HG03354 (cell line): ENCODE results near the gene SPATA16.
"Not testable (repeated sequence)": the region's sequence is repeated elsewhere in the genome, so short reads cannot be mapped to it uniquely, and the experiment has no call there.

Experiments
- ATAC-seq: cut with Tn5 transposase; IDR thresholded peaks from one replicate; pipeline ENCODE4 v1.9.1; 2021; ENCODE audit warnings: mild to moderate bottlenecking; ENCODE audit not compliant: unreplicated experiment, poor library complexity, severe bottlenecking

Gene SPATA16

GRCh38 chr3:172911142-172911541, 229.9 kb downstream of the SPATA16 start:
- ATAC-seq: no peak

- no peak for ATAC-seq
These were observed 232.2 kb downstream of the SPATA16 start for GRCh38 chr3:172908771-172909270.

GRCh38 chr3:172905451-172905850, 235.6 kb downstream of the SPATA16 start:
- no peak for ATAC-seq

GRCh38 chr3:172904711-172905373, 236.2 kb downstream of the SPATA16 start:
- no peak for ATAC-seq

- ATAC-seq: no peak
These were observed 237.3 kb downstream of the SPATA16 start for GRCh38 chr3:172903642-172904320.

DNA sequence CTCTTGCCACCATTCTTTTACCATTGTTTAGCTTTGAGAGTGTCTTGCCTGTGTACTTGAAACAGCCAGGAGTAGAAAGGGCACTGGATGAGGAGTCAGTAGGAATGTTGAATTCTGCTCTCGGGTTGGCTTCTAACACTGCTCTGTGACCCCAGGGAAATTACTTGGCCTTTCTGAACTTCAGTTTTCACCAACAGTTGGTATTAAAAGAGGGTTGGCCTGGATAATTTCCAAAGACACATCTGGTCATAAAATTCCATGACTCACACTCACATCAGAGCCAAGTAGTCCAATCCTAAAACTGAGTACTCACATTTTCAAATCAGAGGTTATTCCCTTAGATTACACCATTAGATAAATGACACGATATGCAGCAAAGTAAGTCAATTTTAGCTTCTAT, 248.9 kb downstream of the SPATA16 start:
- no peak for ATAC-seq

DNA sequence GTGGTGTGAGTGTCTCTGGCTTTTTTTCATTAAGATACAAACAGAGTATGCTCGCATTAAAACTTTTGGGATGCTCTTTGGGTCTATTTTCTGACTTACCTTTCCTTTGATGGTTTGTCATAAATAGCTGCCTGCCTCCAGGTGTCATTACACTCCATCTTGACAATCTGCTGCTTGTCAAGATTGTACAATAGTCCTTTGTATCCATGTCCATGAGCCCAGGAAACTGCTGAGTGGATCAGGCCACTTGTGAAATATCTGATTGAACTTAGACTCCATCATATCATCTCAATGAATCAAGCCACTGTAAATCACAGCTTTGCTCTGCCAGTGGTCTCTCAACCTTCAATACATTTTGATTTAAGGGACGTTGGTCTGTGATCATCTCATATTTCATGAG, 255.3 kb downstream of the SPATA16 start:
- no peak for ATAC-seq

- no peak for ATAC-seq
These were observed 258.5 kb downstream of the SPATA16 start for GRCh38 chr3:172882563-172882962.

DNA sequence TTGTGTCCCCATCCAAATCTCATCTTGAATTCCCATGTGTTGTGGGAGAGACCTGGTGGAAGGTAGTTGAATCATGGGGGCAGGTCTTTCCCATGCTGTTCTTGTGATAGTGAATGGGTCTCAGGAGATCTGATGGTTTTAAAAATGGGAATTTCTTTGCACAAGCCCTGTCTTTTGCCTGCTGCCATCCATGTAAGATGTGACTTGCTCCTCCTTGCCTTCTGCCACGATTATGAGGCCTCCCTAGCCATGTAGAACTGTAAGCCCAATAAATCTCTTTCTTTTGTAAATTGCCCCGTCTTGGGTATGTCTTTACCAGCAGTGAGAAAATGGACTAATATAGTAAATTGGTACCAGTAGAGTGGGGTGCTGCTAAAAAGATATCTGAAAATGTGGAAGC, 261.7 kb downstream of the SPATA16 start:
- ATAC-seq: not testable (repeated sequence)

DNA sequence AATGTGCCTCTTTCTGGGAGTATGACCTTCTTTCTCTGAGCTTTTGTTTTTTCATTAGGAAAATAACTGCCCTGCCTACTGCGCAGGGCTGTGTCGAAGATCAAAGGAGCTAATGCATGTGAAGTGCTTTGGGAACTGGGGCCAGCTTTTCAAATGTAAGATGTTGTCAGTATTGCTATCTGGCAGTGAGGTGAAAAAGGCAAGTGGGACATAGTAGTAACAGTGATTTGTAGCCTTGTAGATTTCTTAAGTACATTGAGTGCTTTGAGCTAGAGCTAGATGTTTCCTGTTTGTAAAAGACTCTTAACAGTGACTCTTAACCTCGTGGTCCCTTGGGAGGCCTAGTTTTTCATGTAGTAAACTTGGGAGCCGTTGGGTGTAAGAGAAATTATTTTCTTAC, 264.0 kb downstream of the SPATA16 start:
- no peak for ATAC-seq

GRCh38 chr3:172876297-172876696, 264.7 kb downstream of the SPATA16 start:
- no peak for ATAC-seq

DNA sequence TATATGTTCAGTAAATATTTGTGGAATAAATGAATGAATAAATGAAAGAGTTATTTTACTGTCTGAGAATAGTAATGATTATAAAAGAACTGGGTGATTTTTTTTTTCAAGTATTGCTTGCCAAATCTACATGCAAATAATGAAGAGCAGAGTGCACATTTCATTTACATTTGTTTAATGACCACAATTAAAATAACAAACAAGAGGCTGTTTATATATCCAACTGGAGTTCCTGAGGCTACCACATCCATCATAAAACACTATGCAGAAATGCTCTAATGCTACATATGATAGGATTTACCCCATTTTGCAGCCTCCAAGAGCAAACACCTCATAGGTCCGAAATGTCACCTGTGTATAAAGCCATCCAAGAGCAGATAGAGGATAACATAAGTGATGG, 266.0 kb downstream of the SPATA16 start:
- no peak for ATAC-seq

DNA sequence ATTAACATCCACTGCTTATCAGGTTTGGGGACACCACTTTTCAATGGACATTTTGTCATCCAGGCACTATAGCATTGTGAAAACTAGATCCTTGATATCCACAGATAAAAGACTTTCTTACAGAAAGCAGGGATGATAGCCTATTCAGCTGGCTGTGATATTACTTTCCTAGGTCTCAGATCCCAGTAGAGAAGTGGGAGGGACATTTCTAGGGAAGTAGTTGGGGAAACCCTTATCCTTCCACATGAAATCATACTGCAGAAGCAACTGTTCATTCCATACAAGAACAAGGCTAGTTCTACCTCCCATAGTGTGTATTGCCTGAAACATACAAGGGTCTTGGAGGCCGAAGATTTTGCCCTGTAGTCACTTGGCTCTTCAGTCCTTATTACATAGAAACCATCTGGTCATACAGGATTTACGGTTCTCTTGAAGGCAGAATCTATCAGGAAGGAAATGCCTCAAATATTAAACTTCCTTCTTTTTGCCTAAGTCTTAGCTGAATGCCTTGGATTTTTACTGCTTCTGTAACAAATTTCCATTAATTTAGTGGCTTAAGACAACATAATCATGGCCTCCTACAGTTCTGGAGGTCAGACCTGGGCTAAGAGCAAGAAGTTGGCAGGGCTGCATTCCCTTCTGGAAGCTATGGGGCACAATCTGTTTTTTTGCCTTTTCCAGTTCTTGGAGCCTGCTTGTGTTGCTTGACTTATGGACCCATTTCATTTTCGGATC, 271.1 kb downstream of the SPATA16 start:
- no peak for ATAC-seq

DNA sequence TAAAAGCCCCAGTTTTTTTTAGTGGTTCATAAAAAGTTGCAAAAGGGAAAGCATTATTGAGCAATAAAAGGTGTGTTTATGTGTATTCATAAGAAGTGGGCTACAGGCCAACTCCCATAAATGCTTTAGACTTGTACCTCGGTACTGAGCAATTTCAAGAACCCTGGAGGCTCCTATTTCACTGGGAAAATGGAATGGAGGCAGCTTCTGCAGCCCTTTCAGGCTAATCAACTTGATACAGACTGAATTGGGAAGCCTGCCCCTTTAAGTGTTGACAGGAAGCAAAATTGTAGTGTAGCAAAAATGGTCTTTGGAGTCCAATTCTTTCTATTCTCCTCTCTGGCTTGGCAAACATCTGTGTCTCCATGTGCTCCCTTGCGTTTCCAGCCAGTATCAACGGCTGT, 271.7 kb downstream of the SPATA16 start:
- no peak for ATAC-seq

DNA sequence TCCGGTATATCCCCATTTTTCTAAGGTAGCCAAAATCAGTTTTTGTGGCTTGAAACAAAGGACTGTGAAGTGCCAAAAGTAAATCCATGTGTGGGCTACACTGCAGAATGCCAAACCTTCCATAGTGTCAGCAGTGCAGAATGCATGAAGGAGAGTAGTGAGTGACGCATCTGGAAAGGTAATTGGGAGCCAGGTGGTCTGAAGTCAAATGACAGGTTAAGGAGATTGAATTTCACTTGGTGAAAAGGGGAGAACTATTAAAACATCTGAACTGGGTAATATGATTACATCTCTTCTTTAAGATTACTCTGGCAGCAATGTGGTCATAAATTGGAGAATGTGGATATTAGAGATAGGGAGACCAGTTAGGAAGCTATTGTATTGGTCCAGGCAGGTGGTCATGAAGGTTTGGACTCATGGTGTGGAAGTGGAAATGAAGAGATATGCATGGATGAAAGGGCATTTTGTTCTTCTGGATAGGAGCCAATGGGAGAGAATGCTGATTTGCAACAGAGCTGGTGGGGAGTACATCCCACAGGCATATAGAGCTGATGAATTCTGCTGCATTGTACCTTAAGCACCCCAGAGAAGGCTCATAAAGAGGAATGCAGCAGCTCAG, 272.3 kb downstream of the SPATA16 start:
- ATAC-seq: no peak

DNA sequence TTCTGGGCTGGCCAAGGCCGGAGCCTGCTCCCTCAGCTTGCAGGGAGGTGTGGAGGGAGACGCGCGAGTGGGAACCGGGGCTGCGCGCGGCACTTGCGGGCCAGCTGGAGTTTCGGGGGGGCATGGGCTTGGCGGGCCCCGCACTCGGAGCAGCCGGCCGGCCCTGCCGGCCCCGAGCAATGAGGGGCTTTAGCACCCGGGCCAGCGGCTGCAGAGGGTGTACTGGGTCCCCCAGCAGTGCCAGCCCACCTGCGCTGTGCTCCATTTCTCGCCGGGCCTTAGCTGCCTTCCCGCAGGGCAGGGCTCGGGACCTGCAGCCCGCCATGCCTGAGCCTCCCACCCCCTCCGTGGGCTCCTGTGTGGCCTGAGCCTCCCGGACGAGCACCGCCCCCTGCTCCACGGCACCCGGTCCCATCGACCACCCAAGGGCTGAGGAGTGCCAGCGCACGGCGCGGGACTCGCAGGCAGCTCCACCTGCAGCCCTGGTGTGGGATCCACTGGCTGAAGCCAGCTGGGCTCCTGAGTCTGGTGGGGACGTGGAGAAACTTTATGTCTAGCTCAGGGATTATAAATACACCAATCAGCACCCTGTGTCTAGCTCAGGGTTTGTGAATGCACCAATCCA, 274.2 kb downstream of the SPATA16 start:
- not testable (repeated sequence) for ATAC-seq

- no peak for ATAC-seq
These were observed 282.0 kb downstream of the SPATA16 start for GRCh38 chr3:172859041-172859440.

DNA sequence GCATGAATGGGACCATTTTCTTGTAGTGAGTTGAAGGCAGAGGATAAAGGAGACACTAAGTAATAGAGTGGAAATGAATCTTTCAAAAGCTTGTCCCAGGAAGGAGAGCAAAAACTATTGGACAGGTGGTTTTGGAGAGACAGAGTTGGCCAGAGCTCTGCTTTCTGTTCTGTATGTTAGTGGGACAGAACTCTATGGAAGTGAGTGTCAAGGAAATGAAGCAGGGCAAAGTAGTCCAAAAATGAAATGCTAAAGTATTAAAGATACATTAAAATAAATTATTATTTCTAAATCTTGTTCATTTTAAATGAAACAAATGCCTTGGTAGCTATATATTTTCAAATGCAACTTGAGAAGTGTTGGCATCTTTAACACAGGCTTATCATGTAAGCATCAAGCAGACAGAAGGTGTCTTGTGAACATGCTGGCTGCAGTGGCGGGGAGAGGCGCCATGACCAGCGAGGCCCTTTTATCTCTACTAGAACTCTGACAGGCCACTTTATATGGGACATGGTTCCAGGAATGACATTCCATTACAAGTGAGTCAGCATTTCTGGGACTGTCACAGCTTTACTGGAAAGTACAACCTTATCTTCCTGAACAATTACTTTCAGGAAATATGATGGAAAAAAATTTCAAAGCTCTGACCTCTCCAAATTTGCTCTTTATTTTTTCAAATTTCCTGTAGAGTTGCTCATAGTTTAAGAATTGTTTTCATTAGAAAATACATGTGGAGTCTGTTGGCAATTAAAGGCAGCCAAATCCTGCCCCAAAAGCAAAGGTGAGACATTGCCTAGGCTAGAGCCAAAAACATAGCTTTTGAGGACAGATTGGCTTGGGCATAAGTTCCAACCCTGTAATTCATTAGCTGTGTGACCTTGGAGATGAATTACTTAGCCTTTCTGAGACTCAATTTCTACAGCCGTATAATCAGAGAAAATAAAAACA, 284.0 kb downstream of the SPATA16 start:
- ATAC-seq: no peak

- no peak for ATAC-seq
These were observed 286.0 kb downstream of the SPATA16 start for GRCh38 chr3:172855037-172855436.
